HepG2 (cell line): Measurements from ENCODE around the gene WDR93. TPM values are rescaled to one million over a fixed set of nuclear protein-coding genes. Genes with fewer than 3 reads are reported as not detected.

Experiments
- HDAC6 ChIP-seq: fragments of 200-600 bp; sonication (generic); IDR thresholded peaks from 2 replicates; pipeline ENCODE4 v1.7.0; 2017; ENCODE audit warnings: mild to moderate bottlenecking, antibody characterized with exemption, low read length, low read depth
- ZNF280B ChIP-seq: sonication (generic); formaldehyde crosslinking; IDR thresholded peaks from 2 replicates; pipeline ENCODE4 v1.5.0; 2020; ENCODE audit warnings: missing genetic modification reagents, mild to moderate bottlenecking, borderline replicate concordance
- ZXDC ChIP-seq: sonication (generic); formaldehyde crosslinking; IDR thresholded peaks from 2 replicates; pipeline ENCODE4 v1.5.0; 2020; ENCODE audit warnings: mild to moderate bottlenecking, missing genetic modification reagents
- polyA plus RNA-seq, 8 experiments: library from polyadenylated mRNA; depleted of rRNA in 3 of 8; stranded (reverse) in 7 of 8; unstranded in 1 of 8; fragments of >200 nt; fragmentation: Illumina TruSeq in 4 of 8; extraction: Trizol in 4 of 8; gene quantifications; 2 replicates each; pipeline versions ENCODE4 v1.2.1 to v1.2.3, GENCODE V29; 2011 to 2016; ENCODE audit warnings: low read depth in 4 of 8, missing spikeins in 1 of 8, mixed read lengths in 1 of 8; ENCODE audit not compliant: insufficient read depth in 1 of 8
- total RNA-seq, 5 experiments: library from RNA; depleted of rRNA; stranded (reverse); fragments of >200 nt; fragmentation: Illumina TruSeq; extraction: Trizol; gene quantifications; 2 replicates each; pipeline ENCODE4 v1.2.3, GENCODE V29; 2016; ENCODE audit warnings: low read depth in 1 of 5
- TF ChIP-seq, protein P1 (sequence below): sonication (generic); formaldehyde crosslinking; IDR thresholded peaks from 2 replicates; pipeline ENCODE4 v1.5.1; 2020; ENCODE audit warnings: missing genetic modification reagents, mild to moderate bottlenecking, borderline replicate concordance

Gene WDR93
- total and polyA plus RNA-seq, 2 of the 13 experiments (the other 11 are each of a cell fraction or from before 2014, with no cell fraction given) = 0.07 TPM; not detected in 1

DNA sequence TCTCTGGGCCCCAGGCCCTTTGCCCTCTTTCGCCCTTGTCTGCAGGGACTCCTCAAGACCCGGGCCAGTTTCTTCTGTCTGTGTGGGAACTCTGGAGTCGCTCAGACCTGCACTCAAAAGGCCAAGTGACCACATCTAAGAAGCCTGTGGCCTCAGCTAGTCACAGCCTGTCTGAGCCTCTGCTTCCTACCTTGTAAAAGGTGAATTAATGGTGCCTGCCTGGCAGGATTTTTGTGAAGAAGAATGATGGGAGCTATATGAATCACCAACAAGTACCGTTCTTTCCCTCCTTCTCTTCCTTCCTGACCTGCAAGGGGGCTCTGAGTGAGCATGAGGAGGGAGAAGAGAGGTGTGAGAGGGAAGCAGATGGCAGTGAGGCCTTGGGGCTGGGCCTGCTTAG, 18.9 kb upstream of the WDR93 start (continued):
- TF ChIP-seq, protein P1, sequence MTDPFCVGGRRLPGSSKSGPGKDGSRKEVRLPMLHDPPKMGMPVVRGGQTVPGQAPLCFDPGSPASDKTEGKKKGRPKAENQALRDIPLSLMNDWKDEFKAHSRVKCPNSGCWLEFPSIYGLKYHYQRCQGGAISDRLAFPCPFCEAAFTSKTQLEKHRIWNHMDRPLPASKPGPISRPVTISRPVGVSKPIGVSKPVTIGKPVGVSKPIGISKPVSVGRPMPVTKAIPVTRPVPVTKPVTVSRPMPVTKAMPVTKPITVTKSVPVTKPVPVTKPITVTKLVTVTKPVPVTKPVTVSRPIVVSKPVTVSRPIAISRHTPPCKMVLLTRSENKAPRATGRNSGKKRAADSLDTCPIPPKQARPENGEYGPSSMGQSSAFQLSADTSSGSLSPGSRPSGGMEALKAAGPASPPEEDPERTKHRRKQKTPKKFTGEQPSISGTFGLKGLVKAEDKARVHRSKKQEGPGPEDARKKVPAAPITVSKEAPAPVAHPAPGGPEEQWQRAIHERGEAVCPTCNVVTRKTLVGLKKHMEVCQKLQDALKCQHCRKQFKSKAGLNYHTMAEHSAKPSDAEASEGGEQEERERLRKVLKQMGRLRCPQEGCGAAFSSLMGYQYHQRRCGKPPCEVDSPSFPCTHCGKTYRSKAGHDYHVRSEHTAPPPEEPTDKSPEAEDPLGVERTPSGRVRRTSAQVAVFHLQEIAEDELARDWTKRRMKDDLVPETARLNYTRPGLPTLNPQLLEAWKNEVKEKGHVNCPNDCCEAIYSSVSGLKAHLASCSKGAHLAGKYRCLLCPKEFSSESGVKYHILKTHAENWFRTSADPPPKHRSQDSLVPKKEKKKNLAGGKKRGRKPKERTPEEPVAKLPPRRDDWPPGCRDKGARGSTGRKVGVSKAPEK (CRISPR knock-in tag) = no peak
- TF ChIP-seq ZNF280B (CRISPR knock-in tag) (no peak), ZXDC (no peak), HDAC6 (no peak)
- TF ChIP-seq, all 625 proteins: peak for 0
